KG1 (cell line): ENCODE measurements around the gene CMTR1.
"Not testable (repeated sequence)": the region's sequence is repeated elsewhere in the genome, so short reads cannot be mapped to it uniquely, and the experiment has no call there.

Experiments
- DNase-seq: peaks from one replicate; lab custom pipeline; 2025; lab: John Stamatoyannopoulos, UW

CMTR1 gene

DNA sequence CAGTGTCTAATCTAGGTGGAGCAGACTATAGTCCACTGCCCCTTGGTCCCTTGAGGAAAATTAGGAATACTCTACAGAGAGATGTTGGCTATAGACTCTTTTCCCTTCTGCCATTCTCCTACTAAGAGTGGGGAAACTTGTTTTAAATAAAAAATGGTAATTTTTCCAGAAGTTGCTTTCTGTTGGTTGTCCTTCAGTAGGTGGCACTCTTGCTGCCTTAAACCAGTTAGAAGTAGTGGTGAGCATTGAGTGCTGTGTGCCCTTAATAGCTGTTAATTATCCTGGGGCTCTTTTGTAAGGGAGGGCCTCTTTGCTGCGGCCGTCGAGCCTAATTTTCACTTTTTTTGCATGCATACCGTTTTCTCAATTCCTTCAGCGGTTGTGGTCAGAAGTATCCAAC, 2.8 kb downstream of the CMTR1 start:
- no peak for DNase-seq

DNA sequence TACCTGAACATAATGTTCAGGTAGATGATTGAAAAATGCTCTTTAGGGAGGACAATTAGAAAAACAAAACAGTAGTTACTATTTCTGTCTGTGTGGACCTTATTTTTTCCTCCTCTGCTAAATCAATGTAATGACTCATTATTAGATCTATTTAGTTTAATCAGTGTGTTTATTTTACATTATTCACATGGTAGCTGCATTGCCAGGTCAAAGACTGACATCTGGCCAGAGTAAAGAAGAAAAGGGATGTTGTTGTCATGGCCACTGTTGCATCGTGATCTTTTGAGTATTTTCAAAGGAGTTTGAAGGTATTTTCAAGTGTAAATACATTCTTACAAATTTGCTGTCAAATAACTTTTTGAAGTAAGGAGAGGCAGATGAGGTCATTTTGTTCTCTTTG, 5.9 kb downstream of the CMTR1 start:
- DNase-seq, result no peak

DNA sequence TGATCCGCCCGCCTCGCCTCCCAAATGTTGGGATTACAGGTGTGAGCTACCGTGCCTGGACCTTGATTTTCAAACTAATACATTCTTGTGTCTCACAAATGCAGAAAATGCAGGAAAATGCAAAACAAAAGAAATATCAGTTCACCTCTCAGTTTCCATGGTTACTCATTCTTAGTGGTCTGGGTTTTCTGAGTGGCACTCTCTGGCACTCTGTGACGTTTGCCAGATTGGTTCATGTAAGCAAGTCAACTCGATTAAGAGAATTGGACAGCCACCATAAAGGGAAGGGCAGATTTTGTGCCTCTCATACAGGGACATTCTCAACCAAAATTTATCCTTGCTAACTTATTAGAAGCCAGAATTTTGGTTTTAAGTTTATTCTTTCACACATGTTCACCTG, 8.6 kb downstream of the CMTR1 start:
- DNase-seq, result no peak

DNA sequence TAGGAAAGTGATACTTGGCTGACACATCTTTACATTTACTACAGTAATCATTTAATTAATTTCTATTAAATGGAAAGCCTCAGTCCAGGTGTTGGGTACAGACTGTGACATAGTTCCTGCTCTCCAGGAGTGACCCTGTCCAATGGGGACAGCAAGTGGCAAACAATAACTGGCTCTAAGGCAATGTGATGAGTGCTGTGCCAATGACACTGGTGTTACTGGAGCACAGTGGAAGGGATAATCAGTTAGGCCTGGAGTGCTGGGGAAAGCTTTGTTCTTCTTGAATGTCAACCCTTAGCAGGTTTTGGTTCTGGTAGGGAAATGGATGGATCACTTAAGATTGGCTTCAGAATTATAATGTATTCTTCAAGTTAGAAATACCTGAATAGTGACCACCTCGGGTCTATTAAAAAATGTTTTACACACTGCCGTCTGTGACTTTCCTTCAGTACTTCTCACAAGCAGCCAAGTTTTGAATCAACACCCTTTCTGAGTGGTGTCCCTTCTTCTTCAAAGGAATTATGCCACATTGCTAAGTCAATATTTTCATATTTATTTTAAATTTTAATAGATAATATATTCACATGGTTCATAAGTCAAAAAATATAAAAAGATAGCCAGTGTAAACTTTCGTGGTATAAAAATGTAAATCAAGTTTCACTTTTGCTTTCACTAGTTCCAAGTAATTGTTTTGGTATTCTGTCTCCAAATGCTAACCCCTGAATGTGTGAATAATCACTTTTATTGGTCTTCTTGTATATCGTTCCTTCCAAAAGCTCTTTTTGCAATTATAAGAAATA, 9.6 kb downstream of the CMTR1 start:
- no peak for DNase-seq

DNA sequence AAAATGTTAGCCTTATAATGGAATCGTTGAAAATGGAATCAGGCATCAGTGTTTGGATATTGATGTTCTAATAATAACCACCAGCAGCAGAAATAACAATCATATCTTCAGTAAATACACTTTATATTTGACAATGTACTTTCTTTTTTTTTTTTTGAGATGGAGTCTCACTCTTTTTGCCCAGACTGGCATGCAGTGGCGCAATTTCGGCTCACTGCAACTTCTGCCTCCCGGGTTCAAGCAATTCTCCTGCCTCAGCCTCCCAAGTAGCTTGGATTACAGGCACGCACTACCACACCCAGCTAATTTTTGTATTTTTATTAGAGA, 10.2 kb downstream of the CMTR1 start:
- DNase-seq, result not testable (repeated sequence)

DNA sequence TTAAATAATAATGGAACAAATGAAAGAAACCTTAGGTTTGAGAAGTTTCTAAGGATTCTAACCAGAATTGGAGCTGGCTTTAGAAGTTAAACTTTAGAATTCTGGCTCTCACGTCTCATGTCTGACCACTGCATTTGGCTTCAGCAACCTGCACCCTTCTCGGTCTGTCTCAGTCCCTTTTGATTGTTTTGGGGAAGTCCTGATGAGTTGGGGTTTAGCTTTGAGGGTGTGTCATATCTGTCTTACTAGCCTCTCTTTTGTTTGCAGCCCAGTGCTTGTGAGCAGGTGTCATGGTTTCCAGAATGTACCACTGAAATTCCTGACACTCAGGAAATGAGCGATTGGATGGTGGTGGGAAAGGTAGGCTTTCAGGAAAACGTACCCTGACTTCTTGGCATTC, 17.0 kb downstream of the CMTR1 start:
- DNase-seq, result no peak

DNA sequence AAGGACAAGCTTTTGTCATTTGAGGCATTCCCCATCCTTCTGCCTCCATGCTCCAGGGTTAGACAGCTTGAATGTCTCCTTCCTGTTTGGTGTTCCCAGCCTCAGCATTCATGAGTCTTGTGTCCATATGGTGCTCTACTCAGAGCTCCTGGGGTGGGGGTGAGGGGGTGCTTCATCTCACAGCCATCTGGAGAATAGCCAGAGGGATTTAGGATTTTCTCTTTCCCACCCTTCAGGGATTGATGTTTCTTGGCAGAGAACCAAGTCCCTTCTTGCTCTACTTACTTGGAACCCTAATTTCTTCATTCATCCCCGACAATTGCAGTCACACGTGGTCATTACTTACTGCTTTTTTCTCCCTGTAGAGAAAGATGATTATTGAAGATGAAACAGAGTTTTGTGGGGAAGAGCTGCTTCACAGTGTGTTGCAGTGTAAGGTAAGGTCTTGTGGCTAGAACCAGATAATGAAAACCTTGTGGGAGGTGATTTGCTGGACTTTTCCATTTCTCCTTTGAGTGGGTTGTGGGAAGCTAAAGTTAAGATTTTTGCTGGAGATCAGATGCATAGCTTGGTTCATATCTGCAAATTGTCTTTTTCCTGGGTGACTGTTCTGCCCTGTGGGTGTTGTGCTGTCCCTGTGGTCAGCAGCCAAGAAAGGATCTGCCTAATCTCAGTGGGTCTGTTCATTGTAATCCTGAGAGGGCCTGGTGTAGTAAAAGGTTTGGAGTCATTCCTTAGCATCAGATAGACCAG, 18.6 kb downstream of the CMTR1 start:
- no peak for DNase-seq

DNA sequence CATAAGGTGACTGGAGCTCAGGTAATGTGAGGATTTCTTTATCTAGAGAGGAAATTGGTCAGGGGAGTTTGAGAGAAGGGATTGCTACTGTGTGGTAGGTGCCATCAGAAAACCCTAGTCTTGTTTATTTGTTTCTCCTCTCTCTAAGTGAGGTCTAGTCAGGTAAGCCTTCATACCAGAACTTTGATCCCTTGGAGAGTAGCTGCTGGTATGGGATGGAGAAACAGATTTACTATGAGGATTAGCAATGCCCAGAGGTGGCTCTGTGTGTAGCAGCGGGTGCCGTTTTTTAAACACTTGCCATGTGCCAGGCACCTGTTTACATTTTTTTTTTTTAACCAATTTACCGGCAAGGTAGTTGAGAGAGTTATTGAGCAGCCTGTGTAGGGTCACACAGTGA, 19.5 kb downstream of the CMTR1 start:
- DNase-seq, result no peak

DNA sequence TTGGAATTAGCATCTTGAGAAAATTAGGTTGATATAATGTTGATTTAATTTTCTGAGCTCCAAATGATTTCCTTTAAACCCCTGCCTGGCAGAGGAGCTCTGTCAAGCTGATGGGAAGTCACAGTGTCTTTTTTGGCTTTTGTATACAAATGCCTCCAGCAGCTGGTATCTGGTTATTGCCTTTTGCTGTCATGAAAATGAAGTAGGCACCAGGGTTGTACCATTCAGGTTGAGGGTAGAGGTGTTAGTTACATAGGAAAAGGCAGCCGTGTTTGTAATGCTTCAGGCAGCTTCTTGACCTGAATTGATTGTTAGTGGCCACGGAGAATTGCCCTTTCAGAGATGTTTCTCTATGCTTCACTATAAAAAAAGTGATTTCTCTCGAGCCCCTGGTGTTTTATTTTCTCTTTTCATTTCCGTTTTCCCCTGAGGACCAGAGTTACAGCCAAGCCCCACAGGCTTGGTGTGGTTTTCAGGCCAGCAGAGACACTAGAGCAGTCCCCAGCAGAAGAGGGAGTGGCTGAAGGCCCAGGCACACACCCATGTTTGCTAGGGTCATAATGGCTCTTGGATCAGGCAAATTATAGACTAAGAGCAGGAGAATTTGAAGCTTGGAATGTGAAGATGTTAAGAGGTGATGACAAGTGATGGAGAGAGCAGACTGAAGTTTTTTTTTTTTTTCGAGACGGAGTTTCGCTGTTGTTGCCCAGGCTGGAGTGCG, 21.6 kb downstream of the CMTR1 start:
- no peak for DNase-seq

DNA sequence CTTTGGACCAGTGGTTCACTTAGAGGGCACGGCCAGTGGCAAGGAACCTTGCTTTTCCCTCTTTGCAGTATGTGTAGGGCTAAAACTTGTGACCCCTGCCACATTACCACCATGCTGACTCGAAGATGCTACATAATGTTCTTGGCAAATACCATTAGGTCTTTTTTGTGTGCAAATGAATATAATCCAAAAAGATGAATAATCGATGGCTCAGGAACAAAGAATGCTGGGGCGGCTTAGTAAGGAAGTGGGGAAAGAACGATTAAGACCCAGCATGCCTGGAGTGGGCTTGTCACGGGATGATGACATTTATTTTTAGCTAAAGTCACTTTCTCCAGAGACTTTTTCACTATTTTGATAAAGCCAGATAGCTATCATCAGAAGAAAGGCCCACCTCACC, 23.1 kb downstream of the CMTR1 start:
- no peak for DNase-seq

DNA sequence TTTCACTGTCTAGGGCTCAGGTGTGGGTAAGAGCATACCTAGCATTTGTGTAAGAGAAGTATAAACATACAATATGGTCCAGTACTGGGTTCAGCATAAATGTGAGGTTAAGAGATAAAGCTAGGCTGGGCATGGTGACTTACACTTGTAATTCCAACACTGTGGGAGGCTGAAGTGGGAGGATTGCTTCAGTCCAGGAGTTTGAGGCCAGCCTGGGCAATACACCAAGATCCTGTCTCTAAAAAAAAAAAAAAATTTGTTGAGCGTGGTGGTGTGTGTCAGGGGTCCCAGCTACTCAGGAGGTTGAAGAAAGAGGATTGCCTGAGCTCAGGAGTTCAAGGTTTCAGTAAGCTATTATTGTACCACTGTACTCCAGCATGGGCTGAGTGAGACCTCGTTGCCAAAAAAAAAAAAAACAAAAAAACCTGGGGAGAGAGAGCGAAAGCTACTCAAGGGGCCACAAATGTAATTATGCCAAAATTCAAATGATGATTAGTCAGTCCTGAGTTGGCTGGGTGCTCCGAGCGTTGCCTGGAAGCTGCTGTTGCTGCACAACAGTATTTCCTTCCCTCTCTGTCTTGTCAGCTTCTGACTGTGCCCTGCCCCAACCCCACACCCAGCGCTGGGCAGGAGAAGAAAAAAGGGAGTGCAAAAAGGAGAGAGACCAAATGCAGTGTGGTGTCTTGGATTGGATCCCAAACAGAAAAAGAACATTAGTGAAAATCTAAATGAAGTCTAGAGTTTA, 24.0 kb downstream of the CMTR1 start:
- DNase-seq, result no peak

DNA sequence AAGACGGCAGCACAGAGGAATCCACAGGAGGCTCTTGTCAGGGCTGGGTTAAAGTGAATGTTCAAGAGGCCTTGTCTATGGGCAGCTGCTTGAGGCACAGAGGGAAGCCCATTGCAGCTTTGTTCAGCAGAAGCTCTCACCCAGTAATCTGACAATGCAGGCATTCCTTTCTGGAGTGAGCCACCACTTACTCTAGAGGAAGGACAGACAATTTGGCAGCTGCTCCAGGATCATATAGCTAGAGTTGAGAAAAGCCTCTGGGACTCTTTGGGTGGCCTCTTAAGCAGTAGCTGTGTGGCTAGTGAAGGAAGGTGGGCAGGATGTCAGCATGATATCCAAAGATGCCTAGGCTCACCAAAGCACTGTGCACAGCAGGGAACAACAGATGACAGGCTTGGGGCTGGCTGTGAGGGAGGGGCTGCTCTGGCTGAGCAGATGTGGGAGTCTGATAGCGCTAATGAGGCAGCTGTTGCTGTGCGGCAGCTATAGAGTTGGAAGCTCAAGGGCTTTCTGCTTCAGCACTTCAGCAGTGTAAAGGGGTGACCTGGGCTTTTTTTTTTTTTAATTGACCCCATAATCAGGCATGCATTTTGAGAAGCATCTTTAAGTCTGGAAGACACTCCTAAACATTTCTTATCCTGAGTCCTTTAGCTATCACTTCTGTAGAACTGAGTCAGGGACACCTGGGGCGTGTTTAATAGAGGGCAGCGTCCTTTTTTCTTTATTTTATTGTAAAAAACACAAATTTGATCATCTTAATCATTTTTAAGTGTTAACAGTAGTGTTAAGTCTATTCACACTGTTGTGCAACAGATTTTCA, 27.2 kb downstream of the CMTR1 start:
- no peak for DNase-seq

DNA sequence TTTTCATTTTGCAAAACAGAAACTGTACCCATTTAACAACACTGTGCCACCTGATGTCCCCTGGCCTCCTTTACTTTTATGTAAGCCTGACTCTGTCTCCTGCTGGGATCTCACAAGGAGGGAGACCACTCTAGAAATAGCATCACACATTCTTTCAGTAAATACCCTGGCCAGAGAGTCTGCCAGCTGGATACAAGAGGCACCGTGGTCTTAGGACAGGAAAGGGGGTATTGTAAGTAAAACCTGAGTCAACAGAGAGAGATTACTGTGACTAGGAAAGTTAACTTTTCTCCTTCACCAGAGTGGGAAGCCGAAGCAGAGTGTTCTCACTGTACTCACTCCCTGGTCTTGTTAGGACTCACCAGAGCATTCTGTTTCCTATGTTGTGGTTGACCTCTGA, 27.8 kb downstream of the CMTR1 start:
- no peak for DNase-seq

DNA sequence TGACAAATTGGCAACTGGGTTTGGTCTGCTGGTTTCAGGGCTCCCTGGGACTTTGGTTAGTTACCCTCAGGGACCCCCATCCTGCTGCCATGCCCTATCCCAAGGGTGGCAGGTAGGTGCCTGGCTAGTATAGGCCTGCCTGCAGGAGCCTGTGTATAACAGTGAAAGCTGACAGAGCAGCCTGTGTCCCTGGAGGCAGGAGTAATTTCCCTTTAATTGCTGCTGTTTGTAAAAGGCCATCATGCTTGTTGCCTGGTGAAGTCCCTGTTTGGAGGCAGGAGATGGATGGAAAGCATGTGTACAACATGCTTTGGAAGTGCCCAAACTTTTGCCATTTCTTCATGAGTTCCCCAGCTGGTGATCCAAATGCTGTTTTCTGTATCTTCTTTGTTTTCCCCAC, 30.1 kb downstream of the CMTR1 start:
- no peak for DNase-seq

DNA sequence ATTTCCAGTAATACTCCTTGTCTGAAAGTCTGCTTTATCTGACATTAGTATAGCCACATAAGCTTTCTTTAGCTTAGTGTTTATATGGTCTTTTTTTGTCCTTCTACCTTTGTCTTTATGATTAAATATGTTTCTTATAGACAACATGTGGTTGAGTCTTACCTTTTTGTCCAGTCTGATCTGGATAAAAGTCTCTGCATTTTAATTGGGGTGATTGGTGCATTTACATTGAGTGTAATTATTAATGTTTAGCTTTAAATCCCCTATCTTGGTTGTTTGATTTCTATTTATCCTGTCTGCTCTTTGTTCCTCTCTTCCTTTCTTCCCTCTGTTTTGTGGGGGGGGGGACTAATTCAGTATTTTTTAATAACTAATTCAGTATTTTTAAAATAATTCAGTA, 34.7 kb downstream of the CMTR1 start:
- DNase-seq, result no peak

DNA sequence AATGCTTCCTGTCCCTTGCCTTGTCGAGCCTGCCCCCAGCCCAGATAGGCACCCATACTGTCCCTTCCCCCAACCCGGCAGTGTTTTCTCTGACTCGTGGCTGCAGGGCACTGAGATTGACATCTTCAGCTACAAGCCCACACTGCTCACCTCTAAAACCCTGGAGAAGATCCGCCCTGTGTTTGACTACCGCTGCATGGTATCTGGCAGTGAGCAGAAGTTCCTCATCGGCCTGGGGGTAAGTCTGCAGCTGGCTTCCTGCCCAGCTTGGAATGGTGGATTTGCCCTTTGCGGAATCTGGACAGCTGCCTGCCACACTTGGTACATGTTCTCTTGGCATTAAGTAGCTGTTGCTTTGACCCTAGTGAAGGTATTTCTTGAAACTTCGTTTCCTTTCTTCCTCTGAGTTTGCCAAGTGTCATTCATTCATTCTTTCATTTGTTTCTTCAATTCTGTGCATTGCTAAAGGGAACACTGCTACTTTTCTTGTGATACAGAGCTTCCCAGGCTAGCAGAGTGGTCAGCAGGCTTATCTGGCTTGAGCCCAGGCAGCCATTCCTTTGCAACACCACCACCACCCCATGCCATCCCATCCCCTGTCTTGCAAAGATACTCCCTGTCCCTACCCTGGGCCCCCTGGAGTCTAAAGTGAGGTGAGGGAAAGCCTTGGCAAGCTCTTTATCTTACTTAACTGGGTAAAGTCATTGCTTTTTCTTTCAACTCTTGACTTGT, 40.5 kb downstream of the CMTR1 start:
- DNase-seq, result no peak

DNA sequence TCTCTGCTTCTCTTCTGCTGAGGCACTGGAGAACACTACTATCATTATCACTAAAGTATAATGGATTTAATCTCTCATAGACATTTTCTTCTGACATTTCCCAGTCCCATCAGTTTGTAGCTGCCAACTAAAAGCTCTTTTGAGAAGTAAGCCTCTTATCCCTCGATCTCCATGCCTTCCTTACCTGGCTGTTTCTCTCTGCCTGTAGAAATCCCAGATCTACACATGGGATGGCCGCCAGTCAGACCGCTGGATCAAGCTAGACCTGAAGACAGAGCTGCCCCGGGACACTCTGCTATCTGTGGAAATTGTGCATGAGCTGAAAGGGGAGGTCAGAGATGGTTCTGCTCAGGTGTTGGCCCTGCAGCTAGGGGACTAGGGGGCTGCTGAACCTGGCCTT, 41.3 kb downstream of the CMTR1 start:
- no peak for DNase-seq

DNA sequence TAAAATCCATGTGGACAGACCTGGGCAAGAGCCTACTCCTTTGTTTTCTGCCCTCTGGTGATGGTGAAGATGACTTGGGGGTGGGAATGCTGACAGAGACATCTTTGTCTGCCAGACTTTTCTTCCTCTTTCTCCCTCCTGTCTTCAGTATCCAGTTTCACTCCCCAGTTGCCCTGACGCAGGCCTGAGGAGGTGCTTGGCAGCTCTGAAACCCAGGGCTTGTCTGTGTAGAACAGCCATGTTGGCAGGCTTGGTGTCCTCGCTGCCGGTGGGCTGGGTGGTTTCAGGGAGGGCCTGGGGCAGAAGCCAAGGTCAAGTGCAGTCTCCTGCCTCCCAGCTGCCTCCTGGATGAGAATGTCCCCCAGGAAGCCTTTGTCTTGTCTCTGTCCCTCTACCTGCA, 44.2 kb downstream of the CMTR1 start:
- no peak for DNase-seq

DNA sequence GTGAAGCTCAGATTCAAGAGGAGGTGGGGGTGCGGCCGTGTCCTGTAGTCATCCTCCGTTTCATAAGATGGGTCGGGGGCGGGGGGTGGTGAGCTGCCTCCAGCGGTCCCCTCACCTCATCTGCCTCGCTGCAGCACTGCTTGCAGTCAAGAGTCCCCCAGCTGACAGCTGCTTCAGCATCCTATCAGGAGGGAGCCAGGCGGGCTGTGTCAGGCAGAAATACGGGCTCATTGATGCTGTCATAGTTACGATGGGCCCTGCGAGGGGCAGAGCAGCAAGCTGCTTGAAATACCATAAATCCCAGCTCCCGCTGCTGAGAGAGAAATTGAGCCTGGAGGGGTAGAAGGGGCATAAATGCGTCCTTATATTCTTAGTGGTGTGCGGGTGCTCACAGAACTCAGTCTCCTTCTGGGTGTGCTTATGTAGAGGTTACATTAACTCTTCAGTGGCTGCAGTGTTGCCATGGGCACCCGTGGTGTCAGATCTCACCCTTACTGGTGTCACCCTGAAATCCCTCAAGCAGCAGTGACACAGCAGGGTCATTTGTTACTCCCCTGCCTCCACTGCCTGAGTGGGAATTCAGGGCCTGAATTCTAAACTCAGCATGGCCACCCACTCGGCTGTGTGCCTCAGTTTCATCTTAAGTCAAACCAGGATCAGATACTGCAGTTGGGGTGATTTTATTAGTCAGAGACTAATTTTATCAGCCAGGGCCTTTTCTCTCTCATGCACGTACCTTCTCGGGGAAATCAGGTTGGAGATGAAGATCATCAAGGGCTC, 44.8 kb downstream of the CMTR1 start:
- no peak for DNase-seq

DNA sequence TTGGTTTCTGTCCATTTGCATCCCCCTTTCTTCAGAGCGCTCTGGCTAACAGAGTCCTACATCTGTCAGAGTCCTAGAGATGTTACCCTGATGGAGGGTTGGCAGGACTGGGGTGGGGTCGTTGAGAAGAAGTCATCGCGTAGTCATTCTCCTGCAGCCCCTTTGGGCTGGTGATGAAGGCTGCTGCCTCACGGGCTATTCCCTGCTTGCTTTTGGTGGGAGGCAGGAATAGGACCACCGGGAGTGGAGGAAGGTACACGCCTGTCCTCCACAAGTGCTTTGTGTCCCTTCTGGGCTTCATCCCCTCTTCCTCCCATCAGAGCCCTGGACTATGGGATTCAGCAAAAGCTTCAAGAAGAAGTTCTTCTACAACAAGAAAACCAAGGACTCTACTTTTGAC, 45.8 kb downstream of the CMTR1 start:
- no peak for DNase-seq
